Glutamatergic neuron (in vitro differentiated cells): ENCODE measurements around the gene TMPRSS7. TPM values are rescaled to one million over a fixed set of nuclear protein-coding genes. Genes with fewer than 3 reads are reported as not detected.

ENCODE experiments used
- DNase-seq: peaks from one replicate; pipeline ENCODE4 v3.0.0; 2022
- H3K27ac Mint-ChIP-seq: one replicate; pipeline ENCODE4 v1.8.0; 2020; ENCODE audit warnings: mild to moderate bottlenecking, mixed read lengths, inconsistent platforms; ENCODE audit not compliant: unreplicated experiment
- H3K27me3 Mint-ChIP-seq: one replicate; pipeline ENCODE4 v1.8.0; 2020; ENCODE audit warnings: mild to moderate bottlenecking, moderate library complexity, mixed read lengths, inconsistent platforms; ENCODE audit not compliant: unreplicated experiment
- H3K36me3 Mint-ChIP-seq: one replicate; pipeline ENCODE4 v1.8.0; 2020; ENCODE audit warnings: mild to moderate bottlenecking, mixed read lengths, inconsistent platforms; ENCODE audit not compliant: unreplicated experiment
- H3K4me1 Mint-ChIP-seq: one replicate; pipeline ENCODE4 v1.8.0; 2020; ENCODE audit warnings: mild to moderate bottlenecking, low read depth, mixed read lengths, inconsistent platforms; ENCODE audit not compliant: unreplicated experiment
- H3K4me3 Mint-ChIP-seq: one replicate; pipeline ENCODE4 v1.8.0; 2020; ENCODE audit warnings: mild to moderate bottlenecking, mixed read lengths, inconsistent platforms; ENCODE audit not compliant: unreplicated experiment
- H3K9me3 Mint-ChIP-seq: one replicate; pipeline ENCODE4 v1.8.0; 2020; ENCODE audit warnings: mild to moderate bottlenecking, moderate library complexity, mixed read lengths, inconsistent platforms; ENCODE audit not compliant: unreplicated experiment
- total RNA-seq: library from RNA; stranded (reverse); fragmentation: NEBNext Ultra II Directional; extraction: Animal tissue kit (Norgen Biotek cat#: 25700); gene quantifications from one replicate; pipeline ENCODE4 v1.2.1, GENCODE V29; 2021; ENCODE audit not compliant: unreplicated experiment
- TF ChIP-seq, protein P1 (sequence below): fragments of 200-600 bp; sonication (generic); IDR thresholded peaks from one replicate; pipeline ENCODE4 v1.5.0; 2021; ENCODE audit not compliant: partially characterized antibody, unreplicated experiment

TMPRSS7 gene
- total RNA-seq, 1 donor from 2014 or later: not detected

DNA sequence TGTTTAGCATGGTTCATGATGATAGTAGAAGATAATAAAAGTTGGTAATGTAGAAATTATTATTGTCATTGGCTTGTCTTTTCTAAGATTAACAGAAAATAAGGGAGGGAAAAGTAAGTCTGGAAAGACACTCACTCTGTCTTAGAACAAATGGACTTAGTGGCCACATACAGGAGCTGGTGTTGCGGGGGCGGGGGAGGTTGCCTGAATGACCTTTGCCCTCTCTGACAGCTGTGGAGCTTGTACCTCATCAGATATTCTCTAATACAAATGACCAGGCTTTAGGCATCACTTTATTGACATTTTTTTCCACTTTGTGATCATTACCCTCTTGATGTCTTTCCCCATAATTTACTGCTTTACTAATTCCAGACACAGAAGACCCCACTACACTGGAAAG lies 29.9 kb upstream of the TMPRSS7 start:
- Mint-ChIP-seq H3K27me3 (peaks cover 10% of the 10 kb centered on the region), H3K4me1 (peaks cover 68% of the 10 kb centered on the region), H3K9me3 (peaks cover 28% of the 10 kb centered on the region), H3K4me3 (peak overlapping the region; percentile 92), H3K27ac (peak overlapping the region; percentile 98), H3K36me3 (peaks cover 17% of the 10 kb centered on the region)
- DNase-seq: peak; percentile 36
- TF ChIP-seq, protein P1, sequence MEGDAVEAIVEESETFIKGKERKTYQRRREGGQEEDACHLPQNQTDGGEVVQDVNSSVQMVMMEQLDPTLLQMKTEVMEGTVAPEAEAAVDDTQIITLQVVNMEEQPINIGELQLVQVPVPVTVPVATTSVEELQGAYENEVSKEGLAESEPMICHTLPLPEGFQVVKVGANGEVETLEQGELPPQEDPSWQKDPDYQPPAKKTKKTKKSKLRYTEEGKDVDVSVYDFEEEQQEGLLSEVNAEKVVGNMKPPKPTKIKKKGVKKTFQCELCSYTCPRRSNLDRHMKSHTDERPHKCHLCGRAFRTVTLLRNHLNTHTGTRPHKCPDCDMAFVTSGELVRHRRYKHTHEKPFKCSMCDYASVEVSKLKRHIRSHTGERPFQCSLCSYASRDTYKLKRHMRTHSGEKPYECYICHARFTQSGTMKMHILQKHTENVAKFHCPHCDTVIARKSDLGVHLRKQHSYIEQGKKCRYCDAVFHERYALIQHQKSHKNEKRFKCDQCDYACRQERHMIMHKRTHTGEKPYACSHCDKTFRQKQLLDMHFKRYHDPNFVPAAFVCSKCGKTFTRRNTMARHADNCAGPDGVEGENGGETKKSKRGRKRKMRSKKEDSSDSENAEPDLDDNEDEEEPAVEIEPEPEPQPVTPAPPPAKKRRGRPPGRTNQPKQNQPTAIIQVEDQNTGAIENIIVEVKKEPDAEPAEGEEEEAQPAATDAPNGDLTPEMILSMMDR: no peak

DNA sequence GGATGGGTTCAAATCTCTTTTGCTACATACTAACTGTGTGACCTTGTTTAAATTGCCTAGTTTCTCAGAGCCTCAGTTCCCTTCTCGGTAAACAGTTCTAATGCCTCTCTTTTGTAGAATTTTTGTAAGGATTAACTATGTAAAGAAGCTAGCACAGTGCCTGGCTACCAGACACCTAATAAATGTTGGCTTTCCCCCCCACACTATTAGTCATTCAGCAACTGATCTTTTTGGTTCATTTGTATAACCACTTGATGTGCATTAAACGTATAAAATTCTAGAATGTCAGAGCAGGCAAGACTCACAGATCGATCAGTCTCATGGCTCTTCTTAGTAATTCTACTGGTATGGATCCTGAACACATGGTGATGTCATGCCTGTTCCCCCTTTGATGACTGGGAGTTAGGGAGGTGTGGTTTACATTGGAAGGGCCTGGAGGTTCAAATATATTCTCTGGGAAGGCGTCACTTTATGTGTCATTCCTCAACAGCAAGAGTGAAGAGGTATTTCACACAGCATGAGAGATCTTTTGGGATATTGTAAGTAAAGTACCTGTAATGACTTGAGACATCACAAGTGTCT lies 29.4 kb upstream of the TMPRSS7 start:
- peaks cover 72% of the 10 kb centered on the region for H3K4me1 Mint-ChIP-seq
- TF ChIP-seq, protein P1: no peak
- H3K4me3 Mint-ChIP-seq: peak overlapping the region; percentile 92
- H3K27ac Mint-ChIP-seq: peak overlapping the region; percentile 98
- DNase-seq: no peak
- H3K9me3 Mint-ChIP-seq: peaks cover 26% of the 10 kb centered on the region
- peaks cover 17% of the 10 kb centered on the region for H3K36me3 Mint-ChIP-seq
- H3K27me3 Mint-ChIP-seq: peaks cover 8% of the 10 kb centered on the region

DNA sequence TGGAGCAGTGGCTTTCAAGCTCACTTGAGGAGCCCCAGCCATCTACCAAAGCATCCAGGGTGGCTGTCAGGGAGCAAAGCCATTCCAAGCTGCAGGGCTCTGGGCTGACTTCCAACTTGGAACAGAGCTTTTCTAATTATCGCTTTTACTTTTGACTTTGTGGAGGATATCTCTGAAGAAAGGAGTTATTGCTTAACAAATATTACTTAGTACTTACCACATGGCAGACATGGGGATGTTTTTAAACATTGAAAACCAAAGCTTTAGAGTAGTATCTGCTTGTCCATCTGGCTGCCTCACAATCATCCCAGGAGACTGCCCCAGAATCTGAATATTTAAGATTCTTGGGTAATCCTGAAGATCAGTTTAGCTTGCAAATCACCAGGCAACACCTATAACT lies 26.9 kb upstream of the TMPRSS7 start:
- Mint-ChIP-seq H3K27me3 (peaks cover 3% of the 10 kb centered on the region), H3K4me3 (no peak overlapping the region), H3K9me3 (peaks cover 10% of the 10 kb centered on the region), H3K27ac (peak overlapping the region; percentile 59), H3K36me3 (peaks cover 13% of the 10 kb centered on the region), H3K4me1 (peaks cover 80% of the 10 kb centered on the region)
- TF ChIP-seq, protein P1: no peak
- no peak for DNase-seq

DNA sequence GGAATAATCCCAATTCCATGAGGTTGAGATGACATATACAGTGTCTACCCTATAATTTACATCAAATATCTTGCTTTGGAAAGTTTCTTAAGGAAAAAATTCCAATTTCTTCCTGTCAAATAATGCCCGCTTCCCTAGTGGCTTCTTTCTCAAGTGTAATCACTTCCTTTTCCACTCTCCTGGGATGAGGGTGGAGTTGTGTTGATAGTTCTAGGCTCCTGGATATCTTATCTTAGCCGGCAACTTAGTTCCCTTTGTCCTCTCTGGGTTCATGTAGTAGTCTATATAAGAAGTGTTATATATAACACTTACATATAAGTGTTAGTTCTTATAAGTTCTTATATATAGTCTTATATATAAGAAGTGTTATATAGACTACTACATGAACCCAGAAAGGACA lies 24.9 kb upstream of the TMPRSS7 start:
- Mint-ChIP-seq H3K9me3 (peaks cover 5% of the 10 kb centered on the region), H3K4me1 (peaks cover 70% of the 10 kb centered on the region), H3K27me3 (peaks cover 3% of the 10 kb centered on the region), H3K4me3 (peak overlapping the region; percentile 75), H3K27ac (peak overlapping the region; percentile 78), H3K36me3 (peaks cover 5% of the 10 kb centered on the region)
- TF ChIP-seq, protein P1: no peak
- no peak for DNase-seq

DNA sequence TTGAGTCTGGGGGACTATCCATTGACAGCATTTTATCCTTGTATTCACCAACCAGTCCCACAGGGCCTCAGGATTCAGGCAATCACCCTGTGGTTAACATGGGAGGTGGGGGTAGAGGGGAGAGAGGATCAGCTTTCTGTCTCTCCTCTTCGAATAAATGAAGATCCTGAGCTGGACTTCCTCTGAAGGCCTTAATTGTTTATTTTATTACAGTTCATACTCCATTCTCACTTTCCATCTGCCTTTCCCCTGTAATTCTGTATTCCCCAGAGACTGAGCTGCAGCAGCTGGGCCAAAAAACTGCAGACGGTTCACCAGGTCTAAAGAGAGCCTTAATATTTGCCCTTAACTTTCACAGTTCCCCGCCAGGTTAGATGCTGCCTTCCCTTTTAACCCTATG lies 23.9 kb upstream of the TMPRSS7 start:
- no peaks in the 10 kb centered on the region for H3K36me3 Mint-ChIP-seq
- no peak for DNase-seq
- TF ChIP-seq, protein P1: no peak
- H3K27me3 Mint-ChIP-seq: peaks cover 2% of the 10 kb centered on the region
- H3K9me3 Mint-ChIP-seq: peaks cover 5% of the 10 kb centered on the region
- H3K27ac Mint-ChIP-seq: peak overlapping the region; percentile 70
- peaks cover 62% of the 10 kb centered on the region for H3K4me1 Mint-ChIP-seq
- peak overlapping the region; percentile 75 for H3K4me3 Mint-ChIP-seq
